Retinal pigment epithelial cell (primary cell): Measurements from ENCODE around the gene TRPM3.

Source experiments
- DNase-seq: peaks from one replicate; pipeline ENCODE4 v3.0.0-alpha.2; 2010; ENCODE audit warnings: low read depth
- H3K4me3 ChIP-seq: 2 replicates; pipeline ENCODE4 v1.5.1; 2011; ENCODE audit warnings: mild to moderate bottlenecking, low read length, control low read depth, moderate library complexity
- TF ChIP-seq, protein P1 (sequence below): conservative IDR thresholded peaks from 2 replicates; pipeline ENCODE4 v1.5.1; 2011; ENCODE audit warnings: low read depth, low read length, control low read depth, inconsistent platforms

Gene TRPM3

DNA sequence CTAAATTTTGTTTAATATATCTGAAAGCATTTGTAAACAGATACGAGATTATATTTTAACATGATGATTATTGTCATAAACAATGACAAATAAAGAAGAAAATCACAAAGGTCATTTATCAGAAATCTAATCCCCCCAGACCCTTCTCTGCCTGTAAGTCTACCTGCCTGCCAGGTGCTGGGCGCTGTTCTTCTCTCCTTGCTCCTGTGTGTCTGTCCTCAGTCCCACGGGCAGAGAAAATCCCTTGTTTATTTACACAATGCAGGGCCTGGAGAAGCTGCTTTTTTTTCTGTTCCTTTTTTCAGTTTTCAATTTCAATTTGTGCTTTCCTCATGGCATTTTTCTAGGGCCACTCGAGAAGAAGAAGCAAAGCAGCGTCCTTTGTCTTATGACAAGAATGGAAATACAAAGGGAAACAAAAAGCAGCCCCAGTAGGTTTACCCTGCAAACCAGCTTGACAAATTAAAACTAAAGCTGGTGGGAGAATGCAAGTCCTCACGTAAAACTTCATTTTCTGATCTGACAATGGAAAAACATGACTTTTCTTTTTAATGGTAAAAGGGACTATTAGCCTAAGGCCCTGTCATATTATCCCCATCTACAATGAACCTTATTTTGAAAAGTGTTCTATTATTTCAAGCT lies 424.6 kb downstream of the TRPM3 start:
- TF ChIP-seq, protein P1, sequence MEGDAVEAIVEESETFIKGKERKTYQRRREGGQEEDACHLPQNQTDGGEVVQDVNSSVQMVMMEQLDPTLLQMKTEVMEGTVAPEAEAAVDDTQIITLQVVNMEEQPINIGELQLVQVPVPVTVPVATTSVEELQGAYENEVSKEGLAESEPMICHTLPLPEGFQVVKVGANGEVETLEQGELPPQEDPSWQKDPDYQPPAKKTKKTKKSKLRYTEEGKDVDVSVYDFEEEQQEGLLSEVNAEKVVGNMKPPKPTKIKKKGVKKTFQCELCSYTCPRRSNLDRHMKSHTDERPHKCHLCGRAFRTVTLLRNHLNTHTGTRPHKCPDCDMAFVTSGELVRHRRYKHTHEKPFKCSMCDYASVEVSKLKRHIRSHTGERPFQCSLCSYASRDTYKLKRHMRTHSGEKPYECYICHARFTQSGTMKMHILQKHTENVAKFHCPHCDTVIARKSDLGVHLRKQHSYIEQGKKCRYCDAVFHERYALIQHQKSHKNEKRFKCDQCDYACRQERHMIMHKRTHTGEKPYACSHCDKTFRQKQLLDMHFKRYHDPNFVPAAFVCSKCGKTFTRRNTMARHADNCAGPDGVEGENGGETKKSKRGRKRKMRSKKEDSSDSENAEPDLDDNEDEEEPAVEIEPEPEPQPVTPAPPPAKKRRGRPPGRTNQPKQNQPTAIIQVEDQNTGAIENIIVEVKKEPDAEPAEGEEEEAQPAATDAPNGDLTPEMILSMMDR: no peak
- no peak for DNase-seq
- H3K4me3 ChIP-seq: no peak overlapping the region

DNA sequence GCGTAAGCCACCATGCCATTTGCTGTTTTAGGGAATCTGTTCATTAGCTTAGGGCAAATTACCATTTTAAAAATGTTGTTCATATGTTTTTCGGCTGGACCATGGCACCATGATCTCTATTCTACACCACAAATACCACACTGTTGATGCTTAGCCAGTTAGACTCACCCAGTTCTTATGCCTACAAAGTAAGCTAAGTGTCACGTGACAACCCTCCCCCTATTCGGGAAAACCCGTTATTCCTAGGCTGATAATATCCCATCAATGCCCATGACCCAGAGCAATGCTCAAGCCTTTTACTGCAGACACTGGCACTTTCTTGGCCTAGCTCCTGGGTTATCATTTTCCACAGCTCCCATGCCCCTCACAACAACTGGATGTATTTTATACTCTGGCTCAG lies 426.7 kb downstream of the TRPM3 start:
- H3K4me3 ChIP-seq: no peak overlapping the region
- TF ChIP-seq, protein P1: no peak
- no peak for DNase-seq

DNA sequence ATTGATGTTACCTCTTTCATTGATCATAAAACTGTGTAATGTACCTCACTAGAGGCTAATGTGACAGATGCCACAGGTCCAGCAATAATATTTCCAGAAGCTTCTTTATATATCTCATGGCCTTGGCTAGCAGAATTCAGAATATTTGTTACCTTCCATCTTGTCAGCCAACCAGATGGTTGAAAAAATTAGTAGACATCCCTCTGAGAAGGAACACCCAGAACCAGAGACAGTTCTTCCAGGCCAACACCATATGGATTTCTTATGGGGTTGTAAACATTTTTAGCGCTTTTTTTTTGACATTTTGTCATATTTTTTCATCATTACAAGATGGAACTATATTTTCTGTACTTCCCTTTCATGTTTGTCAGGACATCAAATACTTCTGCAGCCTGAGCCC lies 428.2 kb downstream of the TRPM3 start:
- no peak for DNase-seq
- no peak overlapping the region for H3K4me3 ChIP-seq
- TF ChIP-seq, protein P1: no peak

DNA sequence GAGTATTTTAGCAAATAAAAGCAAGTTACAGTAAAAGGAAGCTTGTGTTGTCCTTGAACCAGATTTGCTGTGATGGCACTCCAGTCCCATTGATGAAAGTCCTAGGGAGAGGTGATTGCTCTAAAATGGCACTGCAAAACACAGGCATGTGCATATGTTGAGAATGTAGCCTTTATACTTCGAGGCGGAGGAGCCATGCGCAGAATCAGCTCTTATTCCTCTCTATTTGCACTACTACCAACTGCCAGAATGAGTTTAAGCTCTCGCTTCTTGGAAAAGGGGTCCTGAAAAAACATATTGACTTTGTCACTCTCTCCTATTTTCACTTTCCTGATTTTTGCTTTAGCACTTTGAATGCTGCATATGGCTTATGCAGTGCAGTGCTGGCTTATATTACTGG lies 429.0 kb downstream of the TRPM3 start:
- no peak overlapping the region for H3K4me3 ChIP-seq
- TF ChIP-seq, protein P1: no peak
- no peak for DNase-seq

DNA sequence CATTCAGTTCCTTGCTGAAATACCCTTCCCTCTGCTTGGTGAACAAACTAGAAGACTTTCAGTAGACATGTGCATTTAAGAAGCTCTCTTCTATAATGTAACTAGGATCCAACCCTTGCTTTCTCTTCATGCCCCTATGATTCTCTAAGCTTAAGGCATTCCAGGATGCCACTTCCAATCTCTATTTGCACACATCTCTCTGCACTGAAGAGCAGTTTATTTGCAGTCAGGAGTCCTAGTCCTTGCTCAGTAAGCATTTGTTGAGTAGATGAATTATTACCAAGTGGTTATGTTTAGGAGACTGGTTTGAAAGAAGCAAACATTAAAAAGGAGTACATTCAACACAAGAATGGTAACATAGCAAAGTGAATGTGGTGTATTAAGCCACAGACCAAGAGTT lies 432.7 kb downstream of the TRPM3 start:
- no peak overlapping the region for H3K4me3 ChIP-seq
- DNase-seq: no peak
- TF ChIP-seq, protein P1: no peak

DNA sequence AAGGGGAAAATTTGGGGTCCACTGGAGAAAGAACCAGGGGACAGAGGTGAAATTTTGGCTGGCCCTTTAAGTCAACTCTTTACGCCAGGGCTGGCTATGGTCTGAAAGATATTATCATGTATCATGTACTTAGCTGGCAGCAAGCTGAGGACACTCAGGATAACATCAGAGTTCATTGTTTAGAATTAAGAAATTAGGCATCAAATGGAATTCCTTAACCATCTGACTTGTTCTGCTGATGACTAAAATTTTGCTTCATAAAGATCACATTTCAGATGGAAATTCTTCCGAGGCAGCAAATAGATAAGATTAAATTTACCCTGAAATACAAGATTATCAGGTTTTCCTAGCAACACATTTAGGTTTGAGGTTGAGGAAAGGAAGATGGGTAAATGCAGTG lies 437.6 kb downstream of the TRPM3 start:
- no peak overlapping the region for H3K4me3 ChIP-seq
- no peak for DNase-seq
- TF ChIP-seq, protein P1: no peak

DNA sequence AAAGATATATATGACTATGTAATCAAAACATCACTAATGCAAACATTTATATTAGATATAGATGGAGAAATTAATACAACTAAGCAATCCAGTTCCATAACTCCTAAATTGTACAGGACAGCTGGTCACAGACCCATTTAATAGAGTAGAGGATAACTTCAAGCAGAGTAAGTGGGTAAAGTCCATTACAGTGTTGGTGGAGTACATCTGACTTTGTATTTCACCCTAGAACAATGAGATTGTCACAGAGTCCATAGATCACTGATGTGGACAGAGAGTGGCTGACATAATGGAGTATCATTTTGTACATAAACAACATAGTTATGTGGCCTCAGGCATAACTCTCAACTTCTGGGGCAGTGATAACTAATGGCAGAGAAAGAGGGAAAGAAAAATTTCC lies 439.1 kb downstream of the TRPM3 start:
- no peak for DNase-seq
- no peak overlapping the region for H3K4me3 ChIP-seq
- TF ChIP-seq, protein P1: no peak
